Fibroblast of skin of left quadriceps (primary cell): ENCODE data around the gene MFAP2.

ENCODE experiments used
- DNase-seq, 2 experiments: peaks; one replicate each; pipeline ENCODE4 v3.0.0-alpha.2; 2013; ENCODE audit warnings: low read depth in 2 of 2

Gene MFAP2

GRCh38 chr1:17008208-17008855 is 27.9 kb upstream of the MFAP2 start:
- no peak for DNase-seq

GRCh38 chr1:17007121-17007520 is 26.7 kb upstream of the MFAP2 start:
- no peak for DNase-seq

- no peak for DNase-seq
Measured at GRCh38 chr1:17005365-17005740, 24.9 kb upstream of the MFAP2 start.

- no peak for DNase-seq
Measured at GRCh38 chr1:17004466-17005364, 24.3 kb upstream of the MFAP2 start.

GRCh38 chr1:17002524-17002902 is 22.1 kb upstream of the MFAP2 start:
- no peak for DNase-seq

GRCh38 chr1:17001760-17002523 is 21.5 kb upstream of the MFAP2 start:
- DNase-seq = no peak

GRCh38 chr1:16999863-17000262 is 19.4 kb upstream of the MFAP2 start:
- DNase-seq = no peak

- DNase-seq = no peak
Measured at GRCh38 chr1:16998589-16998988, 18.2 kb upstream of the MFAP2 start.

- DNase-seq = no peak
Measured at GRCh38 chr1:16996845-16997244, 16.4 kb upstream of the MFAP2 start.

- DNase-seq = no peak
Measured at GRCh38 chr1:16993521-16994038, 13.2 kb upstream of the MFAP2 start.

- no peak for DNase-seq
Measured at GRCh38 chr1:16992675-16993074, 12.3 kb upstream of the MFAP2 start.

GRCh38 chr1:16992102-16992501 is 11.7 kb upstream of the MFAP2 start:
- no peak for DNase-seq

- no peak for DNase-seq
Measured at GRCh38 chr1:16991571-16991970, 11.2 kb upstream of the MFAP2 start.

GRCh38 chr1:16989676-16990391 is 9.4 kb upstream of the MFAP2 start:
- DNase-seq = no peak

GRCh38 chr1:16988210-16988609 is 7.8 kb upstream of the MFAP2 start:
- no peak for DNase-seq

GRCh38 chr1:16986962-16987361 is 6.5 kb upstream of the MFAP2 start:
- no peak for DNase-seq

GRCh38 chr1:16986560-16986959 is 6.1 kb upstream of the MFAP2 start:
- no peak for DNase-seq

- no peak for DNase-seq
Measured at GRCh38 chr1:16986113-16986512, 5.7 kb upstream of the MFAP2 start.

- peak; percentile 77 to 78 for DNase-seq
Measured at GRCh38 chr1:16984717-16985116, 4.3 kb upstream of the MFAP2 start.

- DNase-seq = no peak
Measured at GRCh38 chr1:16983649-16984048, 3.2 kb upstream of the MFAP2 start.

- no peak for DNase-seq
Measured at GRCh38 chr1:16982902-16983301, 2.5 kb upstream of the MFAP2 start.
